Choroid plexus epithelial cell (primary cell): Measurements from ENCODE around the gene MOXD1.

Experiments
- DNase-seq: peaks from one replicate; pipeline ENCODE4 v3.0.0-alpha.2; 2010; ENCODE audit warnings: low read depth
- H3K4me3 ChIP-seq: 2 replicates; pipeline ENCODE4 v1.5.1; 2011; ENCODE audit warnings: low read depth, mild to moderate bottlenecking, control low read depth, low read length, moderate library complexity
- TF ChIP-seq, protein P1 (sequence below): conservative IDR thresholded peaks from 2 replicates; pipeline ENCODE4 v1.5.1; 2011; ENCODE audit warnings: low read depth, mild to moderate bottlenecking, control low read depth, inconsistent platforms, low read length, moderate library complexity

Gene MOXD1

DNA sequence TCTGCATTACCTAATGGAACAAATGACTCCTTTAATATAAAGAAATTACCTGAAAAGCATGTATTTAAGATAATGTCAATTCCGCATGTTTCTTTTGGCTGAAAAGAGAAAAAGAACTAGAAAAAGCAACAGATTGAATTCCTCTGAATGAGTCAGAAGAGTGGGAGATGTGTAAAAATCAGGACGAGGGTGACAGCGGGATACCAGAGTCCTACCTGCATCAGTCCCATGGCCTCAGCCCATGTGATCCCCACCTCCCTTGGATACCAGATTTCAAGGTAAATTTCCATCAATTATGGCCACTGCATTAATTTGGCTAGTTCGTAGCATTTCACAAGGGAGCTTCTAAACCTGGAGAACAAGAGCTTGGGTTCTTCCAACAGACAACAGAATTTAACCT, 10.0 kb upstream of the MOXD1 start:
- TF ChIP-seq, protein P1, sequence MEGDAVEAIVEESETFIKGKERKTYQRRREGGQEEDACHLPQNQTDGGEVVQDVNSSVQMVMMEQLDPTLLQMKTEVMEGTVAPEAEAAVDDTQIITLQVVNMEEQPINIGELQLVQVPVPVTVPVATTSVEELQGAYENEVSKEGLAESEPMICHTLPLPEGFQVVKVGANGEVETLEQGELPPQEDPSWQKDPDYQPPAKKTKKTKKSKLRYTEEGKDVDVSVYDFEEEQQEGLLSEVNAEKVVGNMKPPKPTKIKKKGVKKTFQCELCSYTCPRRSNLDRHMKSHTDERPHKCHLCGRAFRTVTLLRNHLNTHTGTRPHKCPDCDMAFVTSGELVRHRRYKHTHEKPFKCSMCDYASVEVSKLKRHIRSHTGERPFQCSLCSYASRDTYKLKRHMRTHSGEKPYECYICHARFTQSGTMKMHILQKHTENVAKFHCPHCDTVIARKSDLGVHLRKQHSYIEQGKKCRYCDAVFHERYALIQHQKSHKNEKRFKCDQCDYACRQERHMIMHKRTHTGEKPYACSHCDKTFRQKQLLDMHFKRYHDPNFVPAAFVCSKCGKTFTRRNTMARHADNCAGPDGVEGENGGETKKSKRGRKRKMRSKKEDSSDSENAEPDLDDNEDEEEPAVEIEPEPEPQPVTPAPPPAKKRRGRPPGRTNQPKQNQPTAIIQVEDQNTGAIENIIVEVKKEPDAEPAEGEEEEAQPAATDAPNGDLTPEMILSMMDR = no peak
- no peak overlapping the region for H3K4me3 ChIP-seq
- DNase-seq = no peak

DNA sequence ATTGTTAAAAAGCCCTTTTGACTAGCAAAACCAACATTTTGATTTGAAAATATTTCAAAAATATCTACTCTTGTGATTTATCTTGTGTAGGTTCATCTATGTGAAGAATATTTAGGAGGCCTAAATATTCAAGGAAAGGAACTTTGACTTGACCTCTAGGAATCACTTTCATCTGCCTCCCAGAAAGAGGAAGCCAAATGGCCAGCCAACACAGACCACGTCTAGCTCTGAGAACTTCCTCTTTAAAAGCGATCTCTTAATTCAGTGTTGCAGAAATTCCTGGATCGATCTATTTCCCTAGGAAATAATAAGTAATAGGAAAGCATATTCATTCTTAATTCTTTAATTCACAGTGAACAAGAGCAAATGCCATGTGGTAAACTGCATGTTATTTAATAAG, 9.6 kb upstream of the MOXD1 start:
- H3K4me3 ChIP-seq = no peak overlapping the region
- no peak for DNase-seq
- TF ChIP-seq, protein P1 = no peak

DNA sequence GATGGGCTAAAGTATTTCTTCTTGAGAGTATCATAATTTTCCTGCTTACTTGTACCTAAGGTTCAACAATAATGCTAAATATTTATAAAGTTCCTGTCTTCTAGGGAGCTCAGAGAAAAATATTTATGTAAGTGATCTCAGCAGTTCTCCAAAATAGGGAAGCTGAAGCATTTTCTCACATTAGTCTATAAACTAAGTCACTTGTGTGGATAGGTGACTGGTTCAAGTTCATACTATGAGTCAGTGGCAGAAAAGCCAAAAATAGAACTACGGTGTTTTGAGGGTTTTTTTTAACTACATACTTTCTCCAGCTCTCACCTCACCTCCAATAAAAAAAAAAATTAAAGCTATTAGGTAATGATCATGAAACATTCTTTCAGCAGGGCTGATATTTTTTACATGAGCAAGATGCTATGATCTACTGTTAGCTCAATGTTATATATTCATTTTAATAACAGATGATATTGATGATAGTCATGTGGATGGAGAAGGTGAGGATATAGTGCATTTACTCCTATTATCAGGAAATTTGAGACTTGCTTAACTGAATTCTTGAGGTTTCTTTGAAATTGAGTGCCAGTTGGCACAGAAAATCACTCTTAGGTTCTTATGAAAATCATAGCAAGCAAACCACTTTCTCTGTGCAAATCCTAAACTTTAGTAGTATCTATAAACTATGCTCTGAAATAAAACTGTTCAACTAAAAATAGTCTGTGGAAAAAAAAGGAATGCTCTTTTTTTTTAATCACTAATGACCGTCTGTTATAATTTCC, 4.1 kb upstream of the MOXD1 start:
- peak; percentile 54 for DNase-seq
- no peak overlapping the region for H3K4me3 ChIP-seq
- TF ChIP-seq, protein P1 = no peak

DNA sequence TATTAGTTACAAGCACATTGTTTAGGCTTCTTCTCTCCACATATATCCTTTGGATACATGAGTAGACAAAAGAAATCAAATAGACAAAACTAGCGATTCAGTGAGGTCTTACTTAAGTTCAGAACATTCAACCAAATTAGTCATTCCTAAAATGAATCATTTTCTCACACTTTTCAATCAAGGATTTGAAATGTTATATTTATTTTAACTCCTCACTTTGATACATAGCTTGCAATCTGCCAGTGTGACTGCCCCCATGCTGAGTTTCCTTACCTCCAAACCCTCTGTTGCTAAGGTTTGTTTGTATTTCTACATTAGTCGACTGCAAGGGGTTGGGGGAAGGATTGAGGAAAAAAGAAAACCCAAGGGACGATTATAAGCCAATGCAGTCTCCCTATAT, 3.5 kb upstream of the MOXD1 start:
- H3K4me3 ChIP-seq = no peak overlapping the region
- DNase-seq = peak; percentile 59
- TF ChIP-seq, protein P1 = no peak

DNA sequence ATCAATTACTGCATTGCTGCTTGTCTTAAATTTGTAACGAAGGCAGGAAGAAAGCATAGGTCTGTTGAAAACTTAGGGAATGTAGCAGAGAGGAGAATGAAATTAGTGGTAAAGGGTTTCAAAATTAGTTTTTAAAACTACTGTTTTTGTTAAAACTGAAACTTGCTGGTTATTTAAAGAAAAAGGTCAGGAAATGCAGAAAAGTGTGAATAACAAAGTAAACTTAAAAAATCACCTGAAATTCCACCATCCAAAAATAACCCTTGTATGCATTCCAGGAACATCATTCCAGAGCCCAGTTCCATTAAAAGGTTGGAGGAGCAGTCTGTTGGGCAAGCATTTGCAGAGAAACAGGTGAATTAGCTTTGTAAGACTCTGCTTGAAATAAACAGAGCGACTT, 3.1 kb upstream of the MOXD1 start:
- TF ChIP-seq, protein P1 = no peak
- no peak for DNase-seq
- H3K4me3 ChIP-seq = no peak overlapping the region

DNA sequence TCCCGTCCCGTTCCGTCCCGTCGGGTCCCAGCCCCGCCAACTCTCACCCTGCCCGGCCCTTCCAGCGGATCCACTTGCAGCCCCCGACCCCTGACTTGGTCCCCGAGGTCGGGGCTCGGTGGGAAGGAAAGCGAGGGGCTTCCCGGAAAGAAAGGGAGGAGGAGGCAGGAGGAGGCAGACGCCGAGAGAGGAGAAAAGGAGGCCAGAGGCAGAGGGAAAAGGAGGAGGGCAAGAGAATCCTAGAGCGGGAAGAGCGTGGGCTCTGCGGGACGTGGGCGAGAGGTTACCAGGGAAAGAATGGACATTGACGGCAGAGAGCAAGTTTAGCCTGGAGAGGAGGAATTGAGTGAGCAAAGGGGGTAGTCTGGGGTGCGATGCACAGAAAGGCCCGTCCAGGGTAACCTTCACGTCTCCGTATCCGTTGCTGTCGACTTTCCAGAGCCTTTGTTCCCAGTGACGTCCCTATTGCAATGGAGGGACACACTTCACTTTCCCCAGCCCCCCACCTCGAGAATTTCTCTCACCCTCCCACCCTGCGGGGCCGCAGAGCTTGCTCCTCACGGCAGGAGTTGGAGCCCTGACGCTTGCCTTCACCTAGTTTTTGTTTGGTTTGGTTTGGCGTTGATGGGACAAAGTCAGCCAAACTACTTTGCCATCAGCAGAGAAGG, 477 bp upstream of the MOXD1 start:
- DNase-seq = no peak
- peak overlapping the region; percentile 79 for H3K4me3 ChIP-seq
- TF ChIP-seq, protein P1 = no peak

DNA sequence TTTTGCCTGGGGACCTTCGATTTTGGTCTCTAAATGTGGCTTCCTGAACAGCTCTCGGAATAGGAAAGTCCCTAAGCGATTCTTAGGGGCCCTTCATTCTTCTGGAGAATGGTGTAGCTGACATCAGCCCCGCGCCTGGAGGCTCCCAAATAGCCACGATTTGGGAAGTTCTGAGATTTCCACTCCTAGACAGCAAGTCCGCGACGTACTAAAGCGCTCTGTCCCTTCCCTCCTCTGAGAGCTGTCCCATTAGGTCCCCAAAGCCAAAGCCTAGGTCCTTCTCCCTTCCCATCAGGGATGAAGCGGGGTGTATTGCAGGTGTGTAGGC, 756 bp downstream of the MOXD1 start:
- peak overlapping the region; percentile 79 for H3K4me3 ChIP-seq
- no peak for DNase-seq
- TF ChIP-seq, protein P1 = no peak
